ENCODE measurements around the gene VAV2. TPM values are rescaled to one million over a fixed set of nuclear protein-coding genes. Genes with fewer than 3 reads are reported as not detected.

The VAV2 gene
- polyA plus RNA-seq, 2 of the 4 experiments (the other 2 are of a cell fraction) = 9.8 to 21.4 TPM

DNA sequence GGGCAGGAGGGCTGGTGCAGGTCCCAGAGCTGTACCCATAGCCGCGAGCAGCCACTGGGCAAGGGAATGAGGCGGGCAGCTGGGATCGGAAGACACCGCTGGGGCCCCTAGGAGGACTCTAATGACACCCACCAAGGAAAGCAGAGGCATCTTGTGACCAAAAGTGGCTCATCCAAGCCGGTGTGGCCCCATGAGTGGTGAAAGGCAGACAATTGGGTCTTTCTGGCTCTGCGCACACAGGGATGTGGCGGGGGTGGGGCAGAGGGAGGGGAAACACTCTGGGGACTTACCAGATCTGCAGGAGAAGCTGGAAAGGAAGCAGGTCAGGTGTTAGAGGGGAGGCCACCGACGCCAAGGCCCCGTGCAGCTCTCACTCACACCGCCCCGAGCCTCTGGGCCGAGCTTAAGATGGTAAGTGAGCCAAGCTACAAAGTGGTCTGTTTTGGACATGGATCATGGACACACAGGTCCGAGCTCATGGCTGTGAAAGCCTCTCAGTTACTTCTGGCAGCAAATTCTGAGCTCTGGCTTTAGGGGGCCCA lies 211.6 kb downstream of the VAV2 start (continued):
- no peak for TF ChIP-seq ZC3H11A (IDR thresholded peaks at IDR 0.05)
- TF ChIP-seq NFE2L2 (conservative IDR thresholded peaks at IDR 0.05; ENCODE audit: low read length) = no peak

DNA sequence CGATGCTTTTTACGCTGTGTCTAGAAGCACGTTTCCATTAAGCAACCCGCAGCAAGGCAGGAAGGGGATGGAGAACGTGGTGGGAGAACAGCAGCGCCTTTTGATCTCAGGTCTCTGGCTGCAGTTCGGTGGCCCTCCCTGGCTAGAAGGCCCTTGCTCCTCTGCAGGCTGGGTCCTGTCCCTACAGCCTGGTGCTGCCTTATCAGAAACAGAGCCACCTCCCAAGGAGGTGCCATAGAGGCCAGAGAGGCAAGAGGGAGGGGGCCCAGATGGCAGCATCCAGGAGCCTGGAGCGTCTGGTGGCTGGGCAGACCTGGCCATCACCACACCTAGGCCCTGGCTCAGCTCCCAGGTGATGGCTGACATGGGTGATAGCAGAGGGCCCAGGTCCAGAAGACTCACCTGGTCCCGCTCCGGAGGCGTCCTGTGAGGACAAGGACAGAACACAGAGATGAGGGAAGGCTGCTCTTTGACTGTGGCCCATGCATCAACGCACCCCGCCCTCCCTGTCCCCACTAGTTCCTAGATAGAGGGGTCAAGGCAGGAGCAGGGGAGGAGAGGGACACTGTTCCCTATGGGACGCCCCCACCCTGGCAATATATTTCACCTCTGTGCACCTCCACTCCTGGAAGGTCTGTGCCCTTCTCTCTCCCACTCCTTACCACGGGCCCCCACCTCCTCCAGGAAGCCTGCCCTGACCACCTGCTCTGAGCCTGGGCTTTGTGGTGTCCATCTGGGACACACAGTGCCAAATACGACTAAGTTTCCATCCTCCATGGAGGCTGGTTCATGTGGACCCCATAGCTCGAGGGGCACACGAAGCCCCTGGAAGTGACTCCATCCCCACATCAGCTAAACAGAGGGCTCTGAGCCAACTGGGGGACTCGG lies 212.4 kb downstream of the VAV2 start:
- no peak for TF ChIP-seq FOSB (CRISPR knock-in tag; IDR thresholded peaks at IDR 0.05)
- no peak for TF ChIP-seq POLR2A (IDR thresholded peaks at IDR 0.05; ENCODE audit: low read length)
- peaks cover 7% of the 10 kb centered on the region; the same call in 2 of the 3 replicates for H3K9me3 ChIP-seq
- H3K4me1 ChIP-seq = no peaks in the 10 kb centered on the region
- FAIRE-seq = no peak
- no peak overlapping the region for H3K27ac ChIP-seq
- no peak overlapping the region for H3K4me2 ChIP-seq
- DNase-seq (ENCODE audit: low read depth in 1 of 2, low spot score in 1 of 2) = no peak
- no peak for ATAC-seq
- ChIA-PET POLR2A (no interaction called here), CTCF (interaction anchor here (1.4 to 18.7 kb wide), 7 partner anchors 13 to 352 kb away, joined by 3 to 348 read pairs (median 19); no protein-coding TSS in a partner anchor)
- no peak overlapping the region for H3K4me3 ChIP-seq
- 88% methylated on average over 17 of the region's 19 CpGs for whole genome bisulfite sequencing (ENCODE audit: missing lambda C conversion rate)

DNA sequence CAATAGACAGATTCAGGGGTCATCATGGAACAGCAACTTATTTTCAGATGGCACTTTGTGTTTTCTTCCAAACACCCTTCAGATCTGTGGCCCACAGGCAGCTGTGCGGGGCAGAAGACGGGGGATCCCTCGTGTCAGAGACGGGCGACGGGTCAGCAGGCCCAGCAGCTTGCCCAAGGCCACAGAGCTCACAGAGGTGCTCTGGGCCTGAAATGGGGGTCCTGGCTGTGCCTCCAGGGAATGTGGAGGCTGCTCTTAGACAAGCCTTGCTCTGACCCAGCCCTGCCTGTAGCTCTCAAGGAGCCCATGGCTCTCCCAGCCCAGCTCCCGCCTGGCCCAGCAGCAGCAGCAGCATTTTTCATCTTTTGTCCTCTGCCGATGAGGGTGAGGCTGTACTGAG lies 213.0 kb downstream of the VAV2 start:
- TF ChIP-seq, protein P1, sequence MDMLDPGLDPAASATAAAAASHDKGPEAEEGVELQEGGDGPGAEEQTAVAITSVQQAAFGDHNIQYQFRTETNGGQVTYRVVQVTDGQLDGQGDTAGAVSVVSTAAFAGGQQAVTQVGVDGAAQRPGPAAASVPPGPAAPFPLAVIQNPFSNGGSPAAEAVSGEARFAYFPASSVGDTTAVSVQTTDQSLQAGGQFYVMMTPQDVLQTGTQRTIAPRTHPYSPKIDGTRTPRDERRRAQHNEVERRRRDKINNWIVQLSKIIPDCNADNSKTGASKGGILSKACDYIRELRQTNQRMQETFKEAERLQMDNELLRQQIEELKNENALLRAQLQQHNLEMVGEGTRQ (IDR thresholded peaks at IDR 0.05) = no peak
- TF ChIP-seq TFCP2L1 (CRISPR knock-in tag; IDR thresholded peaks at IDR 0.05) = no peak
- no peak for TF ChIP-seq HOXB5 (CRISPR knock-in tag; IDR thresholded peaks at IDR 0.05)
- TF ChIP-seq, protein P2, sequence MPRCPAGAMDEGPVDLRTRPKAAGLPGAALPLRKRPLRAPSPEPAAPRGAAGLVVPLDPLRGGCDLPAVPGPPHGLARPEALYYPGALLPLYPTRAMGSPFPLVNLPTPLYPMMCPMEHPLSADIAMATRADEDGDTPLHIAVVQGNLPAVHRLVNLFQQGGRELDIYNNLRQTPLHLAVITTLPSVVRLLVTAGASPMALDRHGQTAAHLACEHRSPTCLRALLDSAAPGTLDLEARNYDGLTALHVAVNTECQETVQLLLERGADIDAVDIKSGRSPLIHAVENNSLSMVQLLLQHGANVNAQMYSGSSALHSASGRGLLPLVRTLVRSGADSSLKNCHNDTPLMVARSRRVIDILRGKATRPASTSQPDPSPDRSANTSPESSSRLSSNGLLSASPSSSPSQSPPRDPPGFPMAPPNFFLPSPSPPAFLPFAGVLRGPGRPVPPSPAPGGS (IDR thresholded peaks at IDR 0.05) = no peak
- TF ChIP-seq ZNF302 (CRISPR knock-in tag; IDR thresholded peaks at IDR 0.05) = no peak
- TF ChIP-seq NR3C1 (IDR thresholded peaks at IDR 0.05) = no peak
- TF ChIP-seq, protein P3, sequence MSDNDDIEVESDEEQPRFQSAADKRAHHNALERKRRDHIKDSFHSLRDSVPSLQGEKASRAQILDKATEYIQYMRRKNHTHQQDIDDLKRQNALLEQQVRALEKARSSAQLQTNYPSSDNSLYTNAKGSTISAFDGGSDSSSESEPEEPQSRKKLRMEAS (IDR thresholded peaks at IDR 0.05) = no peak
- no peak for TF ChIP-seq BHLHE40 (IDR thresholded peaks at IDR 0.05; ENCODE audit: low read depth, low read length)
- no peak for TF ChIP-seq MAZ (IDR thresholded peaks at IDR 0.05; ENCODE audit: borderline replicate concordance, low read depth, low read length)
- TF ChIP-seq, protein P4, sequence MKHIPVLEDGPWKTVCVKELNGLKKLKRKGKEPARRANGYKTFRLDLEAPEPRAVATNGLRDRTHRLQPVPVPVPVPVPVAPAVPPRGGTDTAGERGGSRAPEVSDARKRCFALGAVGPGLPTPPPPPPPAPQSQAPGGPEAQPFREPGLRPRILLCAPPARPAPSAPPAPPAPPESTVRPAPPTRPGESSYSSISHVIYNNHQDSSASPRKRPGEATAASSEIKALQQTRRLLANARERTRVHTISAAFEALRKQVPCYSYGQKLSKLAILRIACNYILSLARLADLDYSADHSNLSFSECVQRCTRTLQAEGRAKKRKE (CRISPR knock-in tag; IDR thresholded peaks at IDR 0.05; ENCODE audit: low read depth) = no peak
- TF ChIP-seq, protein P5, sequence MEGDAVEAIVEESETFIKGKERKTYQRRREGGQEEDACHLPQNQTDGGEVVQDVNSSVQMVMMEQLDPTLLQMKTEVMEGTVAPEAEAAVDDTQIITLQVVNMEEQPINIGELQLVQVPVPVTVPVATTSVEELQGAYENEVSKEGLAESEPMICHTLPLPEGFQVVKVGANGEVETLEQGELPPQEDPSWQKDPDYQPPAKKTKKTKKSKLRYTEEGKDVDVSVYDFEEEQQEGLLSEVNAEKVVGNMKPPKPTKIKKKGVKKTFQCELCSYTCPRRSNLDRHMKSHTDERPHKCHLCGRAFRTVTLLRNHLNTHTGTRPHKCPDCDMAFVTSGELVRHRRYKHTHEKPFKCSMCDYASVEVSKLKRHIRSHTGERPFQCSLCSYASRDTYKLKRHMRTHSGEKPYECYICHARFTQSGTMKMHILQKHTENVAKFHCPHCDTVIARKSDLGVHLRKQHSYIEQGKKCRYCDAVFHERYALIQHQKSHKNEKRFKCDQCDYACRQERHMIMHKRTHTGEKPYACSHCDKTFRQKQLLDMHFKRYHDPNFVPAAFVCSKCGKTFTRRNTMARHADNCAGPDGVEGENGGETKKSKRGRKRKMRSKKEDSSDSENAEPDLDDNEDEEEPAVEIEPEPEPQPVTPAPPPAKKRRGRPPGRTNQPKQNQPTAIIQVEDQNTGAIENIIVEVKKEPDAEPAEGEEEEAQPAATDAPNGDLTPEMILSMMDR (IDR thresholded peaks at IDR 0.05) = no peak
- no peak for TF ChIP-seq EHF (CRISPR knock-in tag; IDR thresholded peaks at IDR 0.05)
- TF ChIP-seq ESRRA (IDR thresholded peaks at IDR 0.05; ENCODE audit: borderline replicate concordance, low read length) = no peak
- TF ChIP-seq, protein P6, sequence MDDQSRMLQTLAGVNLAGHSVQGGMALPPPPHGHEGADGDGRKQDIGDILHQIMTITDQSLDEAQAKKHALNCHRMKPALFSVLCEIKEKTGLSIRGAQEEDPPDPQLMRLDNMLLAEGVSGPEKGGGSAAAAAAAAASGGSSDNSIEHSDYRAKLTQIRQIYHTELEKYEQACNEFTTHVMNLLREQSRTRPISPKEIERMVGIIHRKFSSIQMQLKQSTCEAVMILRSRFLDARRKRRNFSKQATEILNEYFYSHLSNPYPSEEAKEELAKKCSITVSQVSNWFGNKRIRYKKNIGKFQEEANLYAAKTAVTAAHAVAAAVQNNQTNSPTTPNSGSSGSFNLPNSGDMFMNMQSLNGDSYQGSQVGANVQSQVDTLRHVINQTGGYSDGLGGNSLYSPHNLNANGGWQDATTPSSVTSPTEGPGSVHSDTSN (IDR thresholded peaks at IDR 0.05) = no peak
- TF ChIP-seq SMC3 (IDR thresholded peaks at IDR 0.05) = no peak
- TF ChIP-seq, protein P7, sequence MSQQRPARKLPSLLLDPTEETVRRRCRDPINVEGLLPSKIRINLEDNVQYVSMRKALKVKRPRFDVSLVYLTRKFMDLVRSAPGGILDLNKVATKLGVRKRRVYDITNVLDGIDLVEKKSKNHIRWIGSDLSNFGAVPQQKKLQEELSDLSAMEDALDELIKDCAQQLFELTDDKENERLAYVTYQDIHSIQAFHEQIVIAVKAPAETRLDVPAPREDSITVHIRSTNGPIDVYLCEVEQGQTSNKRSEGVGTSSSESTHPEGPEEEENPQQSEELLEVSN (IDR thresholded peaks at IDR 0.05; ENCODE audit: borderline replicate concordance, low read depth) = no peak
- TF ChIP-seq EP300 (IDR thresholded peaks at IDR 0.05) = no peak
- 93% methylated on average over 8 of the region's 8 CpGs for WGBS (ENCODE audit: missing lambda C conversion rate)
- H3K9me3 ChIP-seq = peaks cover 14% of the 10 kb centered on the region
- H3K4me2 ChIP-seq = no peak overlapping the region
- ATAC-seq (no peak), DNase-seq (ENCODE audit: low read depth in 1 of 2, low spot score in 1 of 2) (no peak), FAIRE-seq (no peak)
- ChIA-PET POLR2A (no interaction called here), CTCF (interaction anchor here (1.4 to 18.7 kb wide), 5 partner anchors 11 to 353 kb away, joined by 3 to 348 read pairs (median 26); no protein-coding TSS in a partner anchor)
- H3K27ac ChIP-seq = no peak overlapping the region
- no peak overlapping the region for H3K4me3 ChIP-seq
- no peaks in the 10 kb centered on the region for H3K4me1 ChIP-seq

All from A549 (cell line).